ENCODE results near the gene PCDHB15. TPM values are rescaled to one million over a fixed set of nuclear protein-coding genes. Genes with fewer than 3 reads are reported as not detected.

PCDHB15 gene
- polyA plus RNA-seq, 1 experiment, result 0.52 TPM

DNA sequence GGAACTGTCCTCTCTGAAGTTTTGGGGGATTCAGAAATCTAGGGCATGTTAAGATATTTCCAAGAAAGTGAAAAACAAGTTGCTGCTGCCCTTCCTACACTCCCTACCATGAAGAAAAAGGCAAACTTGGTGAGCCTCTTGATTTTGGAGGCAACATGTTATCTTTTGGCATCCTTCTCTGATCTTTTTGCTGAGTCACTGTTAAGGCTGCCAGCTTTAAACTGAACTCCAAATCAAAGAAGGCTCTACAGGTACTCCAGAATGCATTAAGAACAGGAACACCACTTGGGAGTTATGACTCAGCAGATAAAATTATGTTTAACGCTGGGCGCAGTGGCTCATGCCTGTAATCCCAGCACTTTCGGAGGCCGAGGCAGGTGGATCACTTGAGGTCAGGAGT, 24.0 kb downstream of the PCDHB15 start:
- POLR2A ChIA-PET, result no interaction called here
- Histone ChIP-seq H3K27me3 (ENCODE audit: control insufficient read depth, insufficient read depth, low read length) (no peaks in the 10 kb centered on the region), H3K4me3 (ENCODE audit: low read depth, low read length) (no peak overlapping the region), H3K36me3 (ENCODE audit: control insufficient read depth, insufficient read depth, low read length) (no peaks in the 10 kb centered on the region)
- TF ChIP-seq, protein P1, sequence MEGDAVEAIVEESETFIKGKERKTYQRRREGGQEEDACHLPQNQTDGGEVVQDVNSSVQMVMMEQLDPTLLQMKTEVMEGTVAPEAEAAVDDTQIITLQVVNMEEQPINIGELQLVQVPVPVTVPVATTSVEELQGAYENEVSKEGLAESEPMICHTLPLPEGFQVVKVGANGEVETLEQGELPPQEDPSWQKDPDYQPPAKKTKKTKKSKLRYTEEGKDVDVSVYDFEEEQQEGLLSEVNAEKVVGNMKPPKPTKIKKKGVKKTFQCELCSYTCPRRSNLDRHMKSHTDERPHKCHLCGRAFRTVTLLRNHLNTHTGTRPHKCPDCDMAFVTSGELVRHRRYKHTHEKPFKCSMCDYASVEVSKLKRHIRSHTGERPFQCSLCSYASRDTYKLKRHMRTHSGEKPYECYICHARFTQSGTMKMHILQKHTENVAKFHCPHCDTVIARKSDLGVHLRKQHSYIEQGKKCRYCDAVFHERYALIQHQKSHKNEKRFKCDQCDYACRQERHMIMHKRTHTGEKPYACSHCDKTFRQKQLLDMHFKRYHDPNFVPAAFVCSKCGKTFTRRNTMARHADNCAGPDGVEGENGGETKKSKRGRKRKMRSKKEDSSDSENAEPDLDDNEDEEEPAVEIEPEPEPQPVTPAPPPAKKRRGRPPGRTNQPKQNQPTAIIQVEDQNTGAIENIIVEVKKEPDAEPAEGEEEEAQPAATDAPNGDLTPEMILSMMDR (IDR thresholded peaks at IDR 0.05; ENCODE audit: insufficient read depth, low read depth, low read length), result no peak
- CTCF ChIA-PET, result no interaction called here
- DNase-seq (ENCODE audit: low read depth), result no peak

DNA sequence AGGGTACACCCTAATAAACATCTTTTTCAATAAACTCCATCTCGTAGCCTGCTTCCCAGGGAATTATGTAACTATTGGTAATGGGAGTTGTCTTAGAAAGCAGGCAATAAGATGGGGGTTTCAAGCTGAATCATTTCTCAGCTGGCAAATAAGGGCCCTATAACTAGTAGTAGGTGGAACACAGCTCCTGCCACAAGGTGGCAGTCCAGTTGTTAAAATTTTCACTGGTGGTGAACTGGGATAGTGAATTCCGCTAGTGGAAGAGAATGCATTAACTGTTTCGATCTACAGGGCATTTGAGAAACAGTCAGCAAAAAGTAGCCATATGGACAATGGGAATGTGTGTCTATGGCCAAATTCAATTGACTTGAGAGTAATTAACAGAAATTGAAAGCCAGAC, 27.7 kb downstream of the PCDHB15 start:
- Histone ChIP-seq H3K27me3 (ENCODE audit: control insufficient read depth, insufficient read depth, low read length) (no peaks in the 10 kb centered on the region), H3K36me3 (ENCODE audit: control insufficient read depth, insufficient read depth, low read length) (no peaks in the 10 kb centered on the region), H3K4me3 (ENCODE audit: low read depth, low read length) (no peak overlapping the region)
- no peak for DNase-seq (ENCODE audit: low read depth)
- CTCF ChIA-PET, result interaction anchor here (0.9 kb wide), 1 partner anchor 294 kb away, joined by 3 read pairs; no protein-coding TSS in a partner anchor
- POLR2A ChIA-PET, result no interaction called here
- TF ChIP-seq, protein P1 (IDR thresholded peaks at IDR 0.05; ENCODE audit: insufficient read depth, low read depth, low read length), result no peak

- CTCF ChIA-PET, result no interaction called here
- Histone ChIP-seq H3K4me3 (ENCODE audit: low read depth, low read length) (no peak overlapping the region), H3K27me3 (ENCODE audit: control insufficient read depth, insufficient read depth, low read length) (no peaks in the 10 kb centered on the region), H3K36me3 (ENCODE audit: control insufficient read depth, insufficient read depth, low read length) (no peaks in the 10 kb centered on the region)
- TF ChIP-seq, protein P1 (IDR thresholded peaks at IDR 0.05; ENCODE audit: insufficient read depth, low read depth, low read length), result no peak
- POLR2A ChIA-PET, result no interaction called here
- no peak for DNase-seq (ENCODE audit: low read depth)
Measured at GRCh38 chr5:141298376-141298775, 53.2 kb downstream of the PCDHB15 start.

Other genes with a start within 250 kb of the PCDHB15 start
- not detected in 2 replicates for gene PCDHB1, start 194.0 kb upstream of the PCDHB15 start, polyA plus RNA-seq (2011; rRNA removed)
- 0.42 and 0.99 TPM in 2 replicates for gene PCDHB2, start 150.8 kb upstream of the PCDHB15 start, polyA plus RNA-seq (2011; rRNA removed)
- gene PCDHB3, start 144.9 kb upstream of the PCDHB15 start, polyA plus RNA-seq (2011; rRNA removed), result 0.23 and 0.31 TPM in 2 replicates
- 0.02 TPM in 2 replicates for gene PCDHB4, start 123.6 kb upstream of the PCDHB15 start, polyA plus RNA-seq (2011; rRNA removed)
- 0.18 and 0.22 TPM in 2 replicates for gene PCDHB5, start 110.2 kb upstream of the PCDHB15 start, polyA plus RNA-seq (2011; rRNA removed)
- 0.20 and 0.26 TPM in 2 replicates for gene PCDHB6, start 95.3 kb upstream of the PCDHB15 start, polyA plus RNA-seq (2011; rRNA removed)
- gene PCDHB7, start 72.8 kb upstream of the PCDHB15 start, polyA plus RNA-seq (2011; rRNA removed), result 0.31 and 0.44 TPM in 2 replicates
- 0.11 and 0.17 TPM in 2 replicates for gene PCDHB8, start 67.6 kb upstream of the PCDHB15 start, polyA plus RNA-seq (2011; rRNA removed)
- gene PCDHB16, start 63.0 kb upstream of the PCDHB15 start, polyA plus RNA-seq (2011; rRNA removed), result 0.21 and 0.32 TPM in 2 replicates
- 0.22 and 0.49 TPM in 2 replicates for gene PCDHB9, start 58.2 kb upstream of the PCDHB15 start, polyA plus RNA-seq (2011; rRNA removed)
- gene PCDHB10, start 53.0 kb upstream of the PCDHB15 start, polyA plus RNA-seq (2011; rRNA removed), result 0.18 and 0.28 TPM in 2 replicates
- gene PCDHB11, start 45.8 kb upstream of the PCDHB15 start, polyA plus RNA-seq (2011; rRNA removed), result 0.10 and 0.22 TPM in 2 replicates
- gene PCDHB12, start 36.7 kb upstream of the PCDHB15 start, polyA plus RNA-seq (2011; rRNA removed), result 0.09 and 0.13 TPM in 2 replicates
- 0.16 and 0.23 TPM in 2 replicates for gene PCDHB13, start 31.5 kb upstream of the PCDHB15 start, polyA plus RNA-seq (2011; rRNA removed)
- gene PCDHB14, start 22.1 kb upstream of the PCDHB15 start, polyA plus RNA-seq (2011; rRNA removed), result 0.42 and 0.47 TPM in 2 replicates
- gene SLC25A2, start 58.7 kb downstream of the PCDHB15 start, polyA plus RNA-seq (2011; rRNA removed), result not detected in 2 replicates
- gene TAF7, start 75.4 kb downstream of the PCDHB15 start, polyA plus RNA-seq (2011; rRNA removed), result 25.5 and 46.7 TPM in 2 replicates
- 1.8 and 1.9 TPM in 2 replicates for gene PCDHGA1, start 85.1 kb downstream of the PCDHB15 start, polyA plus RNA-seq (2011; rRNA removed)
- 6.7 and 6.8 TPM in 2 replicates for gene PCDHGA2, start 93.4 kb downstream of the PCDHB15 start, polyA plus RNA-seq (2011; rRNA removed)
- 1.9 and 2.5 TPM in 2 replicates for gene PCDHGA3, start 98.4 kb downstream of the PCDHB15 start, polyA plus RNA-seq (2011; rRNA removed)
- gene PCDHGB1, start 104.7 kb downstream of the PCDHB15 start, polyA plus RNA-seq (2011; rRNA removed), result 2.0 and 2.2 TPM in 2 replicates
- 3.0 and 4.0 TPM in 2 replicates for gene PCDHGA4, start 109.6 kb downstream of the PCDHB15 start, polyA plus RNA-seq (2011; rRNA removed)
- 3.7 and 4.0 TPM in 2 replicates for gene PCDHGB2, start 114.6 kb downstream of the PCDHB15 start, polyA plus RNA-seq (2011; rRNA removed)
- 1.2 and 1.6 TPM in 2 replicates for gene PCDHGA5, start 118.8 kb downstream of the PCDHB15 start, polyA plus RNA-seq (2011; rRNA removed)
- gene PCDHGB3, start 124.8 kb downstream of the PCDHB15 start, polyA plus RNA-seq (2011; rRNA removed), result 2.7 and 3.0 TPM in 2 replicates
- 3.3 and 4.3 TPM in 2 replicates for gene PCDHGA6, start 128.5 kb downstream of the PCDHB15 start, polyA plus RNA-seq (2011; rRNA removed)
- gene PCDHGA7, start 137.3 kb downstream of the PCDHB15 start, polyA plus RNA-seq (2011; rRNA removed), result 1.8 and 3.6 TPM in 2 replicates
- gene PCDHGB4, start 142.3 kb downstream of the PCDHB15 start, polyA plus RNA-seq (2011; rRNA removed), result 11.8 and 12.2 TPM in 2 replicates
- gene PCDHGA8, start 147.2 kb downstream of the PCDHB15 start, polyA plus RNA-seq (2011; rRNA removed), result 0.72 and 0.77 TPM in 2 replicates
- 13.5 and 19.4 TPM in 2 replicates for gene PCDHGB5, start 152.6 kb downstream of the PCDHB15 start, polyA plus RNA-seq (2011; rRNA removed)
- 0.97 and 1.2 TPM in 2 replicates for gene PCDHGA9, start 157.4 kb downstream of the PCDHB15 start, polyA plus RNA-seq (2011; rRNA removed)
- gene PCDHGB6, start 162.6 kb downstream of the PCDHB15 start, polyA plus RNA-seq (2011; rRNA removed), result 1.5 and 1.7 TPM in 2 replicates
- 2.7 and 3.9 TPM in 2 replicates for gene PCDHGA10, start 167.6 kb downstream of the PCDHB15 start, polyA plus RNA-seq (2011; rRNA removed)
- gene PCDHGB7, start 172.3 kb downstream of the PCDHB15 start, polyA plus RNA-seq (2011; rRNA removed), result 7.6 and 9.6 TPM in 2 replicates
- 5.4 and 7.4 TPM in 2 replicates for gene PCDHGA11, start 175.7 kb downstream of the PCDHB15 start, polyA plus RNA-seq (2011; rRNA removed)
- gene PCDHGA12, start 185.1 kb downstream of the PCDHB15 start, polyA plus RNA-seq (2011; rRNA removed), result 6.1 and 7.9 TPM in 2 replicates
- gene PCDHGC3, start 230.6 kb downstream of the PCDHB15 start, polyA plus RNA-seq (2011; rRNA removed), result 36.5 and 56.3 TPM in 2 replicates
- gene PCDHGC4, start 239.6 kb downstream of the PCDHB15 start, polyA plus RNA-seq (2011; rRNA removed), result 0.49 TPM in 2 replicates
- gene PCDHGC5, start 243.7 kb downstream of the PCDHB15 start, polyA plus RNA-seq (2011; rRNA removed), result 0.99 and 1.6 TPM in 2 replicates